Adrenal gland (tissue), 5 donors: ENCODE measurements around the gene LIMK1.

Source experiments
- POLR2A ChIP-seq, 2 donors: fragments of 450-650 bp; IDR thresholded peaks; one replicate each; pipeline ENCODE4 v1.6.1; 2017; ENCODE audit warnings: antibody characterized with exemption in 2 of 2, mild to moderate bottlenecking in 2 of 2, moderate library complexity in 1 of 2
- TF ChIP-seq, protein P1 (sequence below), 6 experiments: fragments of 450-650 bp in 4 of 6; fragments of 200-600 bp in 2 of 6; sonication (generic) in 1 of 6; IDR thresholded peaks; 1 replicate in 5 of 6; 2 replicates in 1 of 6; pipeline versions ENCODE4 v1.5.1 to v1.8.0; 2016 to 2021; ENCODE audit warnings: antibody characterized with exemption in 6 of 6, mild to moderate bottlenecking in 2 of 6, moderate library complexity in 1 of 6
- donor health status: DM: no; HTN: no; CAD: no.

DNA sequence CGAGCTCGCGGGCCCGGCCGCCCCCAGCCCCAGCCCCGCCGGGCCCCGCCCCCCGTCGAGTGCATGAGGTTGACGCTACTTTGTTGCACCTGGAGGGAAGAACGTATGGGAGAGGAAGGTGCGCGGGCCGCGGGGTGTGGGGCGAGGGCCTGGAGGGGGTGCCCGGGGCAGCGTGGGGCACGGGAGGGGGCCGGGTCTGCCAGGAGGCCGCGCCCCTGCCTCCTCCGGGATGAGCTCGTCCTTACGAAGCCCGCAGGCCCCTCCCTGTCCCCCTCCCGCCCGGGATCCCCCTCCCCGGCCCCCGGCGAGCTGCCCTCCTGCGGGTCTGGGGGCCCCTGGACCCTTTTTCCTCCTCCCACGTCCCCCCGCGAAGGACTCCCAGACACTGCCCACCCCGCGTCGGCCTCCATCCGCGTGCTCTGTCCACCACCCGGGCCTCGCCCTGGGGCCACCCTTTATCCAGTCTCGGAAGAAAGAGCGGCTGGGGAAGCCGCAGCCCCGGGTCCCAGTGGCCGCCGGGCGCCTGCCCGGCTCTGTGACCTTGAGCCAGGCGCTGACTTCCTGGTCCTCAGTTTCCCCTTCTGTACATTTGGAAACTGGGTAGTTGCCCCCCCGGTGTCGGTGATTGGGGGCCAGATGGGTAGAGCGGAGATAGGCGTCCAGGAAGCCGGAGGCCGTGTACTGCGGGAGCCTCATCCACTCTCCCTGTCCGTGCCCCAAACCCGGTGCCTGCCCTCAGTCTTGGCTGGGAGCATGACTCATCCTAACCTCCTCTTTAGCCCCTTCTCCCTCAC lies 521 bp downstream of the LIMK1 start:
- TF ChIP-seq, protein P1, sequence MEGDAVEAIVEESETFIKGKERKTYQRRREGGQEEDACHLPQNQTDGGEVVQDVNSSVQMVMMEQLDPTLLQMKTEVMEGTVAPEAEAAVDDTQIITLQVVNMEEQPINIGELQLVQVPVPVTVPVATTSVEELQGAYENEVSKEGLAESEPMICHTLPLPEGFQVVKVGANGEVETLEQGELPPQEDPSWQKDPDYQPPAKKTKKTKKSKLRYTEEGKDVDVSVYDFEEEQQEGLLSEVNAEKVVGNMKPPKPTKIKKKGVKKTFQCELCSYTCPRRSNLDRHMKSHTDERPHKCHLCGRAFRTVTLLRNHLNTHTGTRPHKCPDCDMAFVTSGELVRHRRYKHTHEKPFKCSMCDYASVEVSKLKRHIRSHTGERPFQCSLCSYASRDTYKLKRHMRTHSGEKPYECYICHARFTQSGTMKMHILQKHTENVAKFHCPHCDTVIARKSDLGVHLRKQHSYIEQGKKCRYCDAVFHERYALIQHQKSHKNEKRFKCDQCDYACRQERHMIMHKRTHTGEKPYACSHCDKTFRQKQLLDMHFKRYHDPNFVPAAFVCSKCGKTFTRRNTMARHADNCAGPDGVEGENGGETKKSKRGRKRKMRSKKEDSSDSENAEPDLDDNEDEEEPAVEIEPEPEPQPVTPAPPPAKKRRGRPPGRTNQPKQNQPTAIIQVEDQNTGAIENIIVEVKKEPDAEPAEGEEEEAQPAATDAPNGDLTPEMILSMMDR (IDR thresholded peaks at IDR 0.05): no peak
- TF ChIP-seq POLR2A (IDR thresholded peaks at IDR 0.05): peak in 1 of 2 donors; percentile 14
